ENCODE results near the gene CDK5. TPM values are rescaled to one million over a fixed set of nuclear protein-coding genes. Genes with fewer than 3 reads are reported as not detected.

CDK5 gene
- total RNA-seq, 1 experiment from 2014 or later: 19.8 TPM

DNA sequence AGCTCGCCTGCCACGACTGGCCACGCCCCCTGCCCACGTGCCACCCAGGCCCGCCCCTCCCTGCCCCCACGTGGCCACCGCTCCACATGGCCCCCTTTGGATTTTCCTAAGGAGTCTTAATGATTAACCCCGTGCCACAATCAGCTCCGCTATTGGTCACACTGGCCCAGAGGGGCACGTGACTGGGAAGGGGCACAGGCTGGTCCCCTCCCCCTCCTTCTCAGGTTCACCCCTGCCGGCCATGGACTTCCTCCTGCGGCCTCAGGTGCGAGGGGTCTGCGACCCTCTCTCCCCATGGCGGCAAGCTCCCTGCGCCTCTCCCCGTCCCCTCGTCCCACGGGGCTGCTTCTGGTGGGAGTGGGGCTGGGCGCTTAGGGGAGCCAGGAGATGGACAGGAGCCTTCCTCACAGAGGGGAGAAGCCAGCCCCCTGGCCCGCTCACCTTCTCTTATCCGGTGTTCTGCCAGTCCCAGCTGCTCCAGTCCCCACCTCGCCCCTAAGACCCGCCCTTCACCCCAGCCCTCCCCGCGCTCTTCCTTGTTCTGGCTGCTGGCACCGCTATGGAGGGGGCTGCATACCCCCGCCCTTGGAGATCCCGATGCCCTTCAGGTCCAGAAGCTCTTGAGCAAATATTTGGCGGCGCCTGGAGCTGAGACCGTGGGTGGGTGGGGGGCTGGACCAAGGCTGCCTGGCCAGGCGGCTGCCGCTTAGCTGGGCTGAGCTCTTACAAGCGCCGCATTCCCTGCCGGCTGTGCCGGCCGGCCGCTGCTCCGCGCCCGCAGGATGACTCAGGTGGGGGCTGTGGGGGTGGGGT is 4.9 kb upstream of the CDK5 start:
- H3K9ac ChIP-seq (ENCODE audit: low read length): peak overlapping the region; percentile 91
- peak overlapping the region; percentile 81 to 90 for H3K4me3 ChIP-seq (replicated peaks in 1 of 2; ENCODE audit: low read depth in 1 of 2, low read length in 2 of 2)
- no peaks in the 10 kb centered on the region for H3K9me2 ChIP-seq (ENCODE audit: insufficient read depth)
- peak overlapping the region; percentile 95 for H3K4me2 ChIP-seq (ENCODE audit: low read length)
- no peaks in the 10 kb centered on the region for H3K27me3 ChIP-seq (ENCODE audit: insufficient read depth, low read length)
- POLR2A ChIA-PET: interaction anchor here (0.6 to 1.7 kb wide), 11 partner anchors 9 to 187 kb away, joined by 3 to 11 read pairs (median 5); partner anchors contain the start of genes ABCB8, AGAP3, FASTK and TMUB1
- RAD21 ChIA-PET (ENCODE audit: low non-redundant PET in 1 of 2, low total read pairs in 2 of 2, uncharacterized antibody in 2 of 2, unreplicated experiment in 2 of 2): interaction anchor here in 1 of 2 experiments (0.6 to 1.4 kb wide), 4 partner anchors 16 to 51 kb away, joined by 3 to 6 read pairs (median 4); partner anchors contain the start of genes ABCB8 and AGAP3
- peaks cover 17 to 21% of the 10 kb centered on the region in 2 experiments for H3K36me3 ChIP-seq (ENCODE audit: control insufficient read depth in 1 of 2, insufficient read depth in 2 of 2, low read length in 2 of 2)
- peak; percentile 81 for DNase-seq (ENCODE audit: low read depth, low spot score)
- no TSS peak for BruUV-seq (replicated peaks)
- H3K79me2 ChIP-seq (ENCODE audit: insufficient read depth, low read length): peaks cover 66% of the 10 kb centered on the region
- peaks cover 22 to 45% of the 10 kb centered on the region in 2 experiments for H3K4me1 ChIP-seq (ENCODE audit: control insufficient read depth in 1 of 2, insufficient read depth in 2 of 2, low read length in 2 of 2)
- ATAC-seq: peak; percentile 34
- H3K9me3 ChIP-seq (ENCODE audit: control insufficient read depth in 1 of 2, insufficient read depth in 1 of 2, low read depth in 1 of 2, low read length in 2 of 2): no peaks in the 10 kb centered on the region
- no peak overlapping the region for H2AFZ ChIP-seq (ENCODE audit: low read depth, low read length, poor library complexity, severe bottlenecking)
- intact Hi-C loops (cut with micrococcal nuclease): loop anchor here (1.0 kb wide), 1 partner anchor 21 kb away; the partner anchor contains the start of gene TMUB1
- H3K27ac ChIP-seq (ENCODE audit: low read depth, low read length): peak overlapping the region; percentile 87
- no peaks in the 10 kb centered on the region for H4K20me1 ChIP-seq (ENCODE audit: insufficient read depth)
- CTCF ChIA-PET: interaction anchor here (0.7 to 2.1 kb wide), 6 partner anchors 14 to 53 kb away, joined by 3 to 8 read pairs (median 4); partner anchors contain the start of gene ABCB8
- TF ChIP-seq ELF1 (IDR thresholded peaks at IDR 0.05; ENCODE audit: borderline replicate concordance, low read depth) (no peak), CEBPB (IDR thresholded peaks at IDR 0.05; ENCODE audit: low read depth) (no peak), SP1 (IDR thresholded peaks at IDR 0.05; ENCODE audit: low read depth) (no peak), FOSL1 (IDR thresholded peaks at IDR 0.05; ENCODE audit: low read depth) (no peak), ZFX (IDR thresholded peaks at IDR 0.05) (no peak), SIN3A (IDR thresholded peaks at IDR 0.05; ENCODE audit: low read depth) (no peak), YY1 (IDR thresholded peaks at IDR 0.05; ENCODE audit: extremely low read depth, insufficient replicate concordance, low read depth, low read length) (no peak), SRF (IDR thresholded peaks at IDR 0.05; ENCODE audit: low read depth) (no peak), EZH2phosphoT487 (IDR thresholded peaks at IDR 0.05; ENCODE audit: borderline replicate concordance) (no peak), ZNF274 (IDR thresholded peaks at IDR 0.05; ENCODE audit: low read depth, low read length) (no peak), TCF7L2 (IDR thresholded peaks at IDR 0.05; ENCODE audit: borderline replicate concordance, extremely low read depth, insufficient read depth, insufficient read length) (no peak), JUND (IDR thresholded peaks at IDR 0.05) (no peak), RAD21 (IDR thresholded peaks at IDR 0.05; ENCODE audit: low read depth) (no peak), EGR1 (IDR thresholded peaks at IDR 0.05; ENCODE audit: low read depth) (no peak)
- TF ChIP-seq, protein P1, sequence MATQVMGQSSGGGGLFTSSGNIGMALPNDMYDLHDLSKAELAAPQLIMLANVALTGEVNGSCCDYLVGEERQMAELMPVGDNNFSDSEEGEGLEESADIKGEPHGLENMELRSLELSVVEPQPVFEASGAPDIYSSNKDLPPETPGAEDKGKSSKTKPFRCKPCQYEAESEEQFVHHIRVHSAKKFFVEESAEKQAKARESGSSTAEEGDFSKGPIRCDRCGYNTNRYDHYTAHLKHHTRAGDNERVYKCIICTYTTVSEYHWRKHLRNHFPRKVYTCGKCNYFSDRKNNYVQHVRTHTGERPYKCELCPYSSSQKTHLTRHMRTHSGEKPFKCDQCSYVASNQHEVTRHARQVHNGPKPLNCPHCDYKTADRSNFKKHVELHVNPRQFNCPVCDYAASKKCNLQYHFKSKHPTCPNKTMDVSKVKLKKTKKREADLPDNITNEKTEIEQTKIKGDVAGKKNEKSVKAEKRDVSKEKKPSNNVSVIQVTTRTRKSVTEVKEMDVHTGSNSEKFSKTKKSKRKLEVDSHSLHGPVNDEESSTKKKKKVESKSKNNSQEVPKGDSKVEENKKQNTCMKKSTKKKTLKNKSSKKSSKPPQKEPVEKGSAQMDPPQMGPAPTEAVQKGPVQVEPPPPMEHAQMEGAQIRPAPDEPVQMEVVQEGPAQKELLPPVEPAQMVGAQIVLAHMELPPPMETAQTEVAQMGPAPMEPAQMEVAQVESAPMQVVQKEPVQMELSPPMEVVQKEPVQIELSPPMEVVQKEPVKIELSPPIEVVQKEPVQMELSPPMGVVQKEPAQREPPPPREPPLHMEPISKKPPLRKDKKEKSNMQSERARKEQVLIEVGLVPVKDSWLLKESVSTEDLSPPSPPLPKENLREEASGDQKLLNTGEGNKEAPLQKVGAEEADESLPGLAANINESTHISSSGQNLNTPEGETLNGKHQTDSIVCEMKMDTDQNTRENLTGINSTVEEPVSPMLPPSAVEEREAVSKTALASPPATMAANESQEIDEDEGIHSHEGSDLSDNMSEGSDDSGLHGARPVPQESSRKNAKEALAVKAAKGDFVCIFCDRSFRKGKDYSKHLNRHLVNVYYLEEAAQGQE (IDR thresholded peaks at IDR 0.05; ENCODE audit: low read depth): no peak
- TF ChIP-seq, protein P2, sequence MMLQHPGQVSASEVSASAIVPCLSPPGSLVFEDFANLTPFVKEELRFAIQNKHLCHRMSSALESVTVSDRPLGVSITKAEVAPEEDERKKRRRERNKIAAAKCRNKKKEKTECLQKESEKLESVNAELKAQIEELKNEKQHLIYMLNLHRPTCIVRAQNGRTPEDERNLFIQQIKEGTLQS (IDR thresholded peaks at IDR 0.05): no peak
- TF ChIP-seq, protein P3, sequence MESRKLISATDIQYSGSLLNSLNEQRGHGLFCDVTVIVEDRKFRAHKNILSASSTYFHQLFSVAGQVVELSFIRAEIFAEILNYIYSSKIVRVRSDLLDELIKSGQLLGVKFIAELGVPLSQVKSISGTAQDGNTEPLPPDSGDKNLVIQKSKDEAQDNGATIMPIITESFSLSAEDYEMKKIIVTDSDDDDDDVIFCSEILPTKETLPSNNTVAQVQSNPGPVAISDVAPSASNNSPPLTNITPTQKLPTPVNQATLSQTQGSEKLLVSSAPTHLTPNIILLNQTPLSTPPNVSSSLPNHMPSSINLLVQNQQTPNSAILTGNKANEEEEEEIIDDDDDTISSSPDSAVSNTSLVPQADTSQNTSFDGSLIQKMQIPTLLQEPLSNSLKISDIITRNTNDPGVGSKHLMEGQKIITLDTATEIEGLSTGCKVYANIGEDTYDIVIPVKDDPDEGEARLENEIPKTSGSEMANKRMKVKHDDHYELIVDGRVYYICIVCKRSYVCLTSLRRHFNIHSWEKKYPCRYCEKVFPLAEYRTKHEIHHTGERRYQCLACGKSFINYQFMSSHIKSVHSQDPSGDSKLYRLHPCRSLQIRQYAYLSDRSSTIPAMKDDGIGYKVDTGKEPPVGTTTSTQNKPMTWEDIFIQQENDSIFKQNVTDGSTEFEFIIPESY (IDR thresholded peaks at IDR 0.05; ENCODE audit: extremely low read depth, insufficient replicate concordance, low read length): no peak
- TF ChIP-seq, protein P4, sequence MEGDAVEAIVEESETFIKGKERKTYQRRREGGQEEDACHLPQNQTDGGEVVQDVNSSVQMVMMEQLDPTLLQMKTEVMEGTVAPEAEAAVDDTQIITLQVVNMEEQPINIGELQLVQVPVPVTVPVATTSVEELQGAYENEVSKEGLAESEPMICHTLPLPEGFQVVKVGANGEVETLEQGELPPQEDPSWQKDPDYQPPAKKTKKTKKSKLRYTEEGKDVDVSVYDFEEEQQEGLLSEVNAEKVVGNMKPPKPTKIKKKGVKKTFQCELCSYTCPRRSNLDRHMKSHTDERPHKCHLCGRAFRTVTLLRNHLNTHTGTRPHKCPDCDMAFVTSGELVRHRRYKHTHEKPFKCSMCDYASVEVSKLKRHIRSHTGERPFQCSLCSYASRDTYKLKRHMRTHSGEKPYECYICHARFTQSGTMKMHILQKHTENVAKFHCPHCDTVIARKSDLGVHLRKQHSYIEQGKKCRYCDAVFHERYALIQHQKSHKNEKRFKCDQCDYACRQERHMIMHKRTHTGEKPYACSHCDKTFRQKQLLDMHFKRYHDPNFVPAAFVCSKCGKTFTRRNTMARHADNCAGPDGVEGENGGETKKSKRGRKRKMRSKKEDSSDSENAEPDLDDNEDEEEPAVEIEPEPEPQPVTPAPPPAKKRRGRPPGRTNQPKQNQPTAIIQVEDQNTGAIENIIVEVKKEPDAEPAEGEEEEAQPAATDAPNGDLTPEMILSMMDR (IDR thresholded peaks at IDR 0.05 in 2 of 3, conservative IDR thresholded peaks at IDR 0.05 in 1 of 3; ENCODE audit: borderline replicate concordance in 1 of 3, insufficient read depth in 1 of 3, low read depth in 2 of 3, low read length in 2 of 3): no peak

Measured in HCT116 (cell line).